ENCODE results near the gene FBXL19. TPM values are rescaled to one million over a fixed set of nuclear protein-coding genes. Genes with fewer than 3 reads are reported as not detected.

The FBXL19 gene
- total and polyA plus RNA-seq, 2 of the 13 experiments (the other 11 are each of a cell fraction or from before 2014, with no cell fraction given), result 6.0 to 13.7 TPM

DNA sequence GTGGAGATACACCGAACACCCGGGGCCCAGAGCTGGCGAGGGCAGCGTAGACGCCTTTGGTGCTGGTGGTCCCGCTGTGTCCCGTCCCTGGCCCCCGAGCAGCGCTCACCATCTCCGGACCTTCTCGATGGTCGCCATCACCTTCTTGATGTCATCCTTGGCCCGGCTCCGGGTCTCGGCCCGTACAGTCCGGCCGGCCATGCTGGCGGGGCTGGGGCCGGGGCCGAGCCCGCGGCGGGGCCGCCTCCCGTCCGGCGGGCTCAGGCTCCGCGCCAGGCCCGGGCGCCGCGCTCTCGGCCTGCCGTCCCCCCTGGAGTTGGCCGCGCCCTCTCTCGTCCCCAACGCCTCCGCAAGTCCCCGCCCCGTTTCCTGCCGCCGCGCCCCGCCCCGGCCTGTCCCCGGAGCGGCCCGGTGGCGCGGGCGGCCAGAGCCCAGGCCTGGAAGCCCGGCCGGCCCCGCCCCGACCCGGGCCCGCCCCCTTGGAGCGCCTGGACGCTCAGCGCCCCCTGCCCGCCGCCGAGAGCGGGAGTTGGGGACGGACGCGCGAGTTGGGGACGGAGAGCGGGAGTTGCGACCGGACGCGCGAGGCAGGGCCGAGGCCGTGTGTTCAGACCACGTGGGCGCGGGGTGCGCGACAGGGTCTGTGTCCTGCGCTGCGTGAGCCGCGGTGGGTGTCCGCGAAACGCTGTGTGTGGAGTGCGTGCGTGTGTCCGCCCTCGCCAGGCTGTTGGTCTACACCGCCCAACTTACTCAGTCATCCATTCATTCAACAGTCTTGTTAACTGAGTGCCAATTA, 29.4 kb upstream of the FBXL19 start, which contains the start of gene BCL7C (continued):
- TF ChIP-seq, protein P1, sequence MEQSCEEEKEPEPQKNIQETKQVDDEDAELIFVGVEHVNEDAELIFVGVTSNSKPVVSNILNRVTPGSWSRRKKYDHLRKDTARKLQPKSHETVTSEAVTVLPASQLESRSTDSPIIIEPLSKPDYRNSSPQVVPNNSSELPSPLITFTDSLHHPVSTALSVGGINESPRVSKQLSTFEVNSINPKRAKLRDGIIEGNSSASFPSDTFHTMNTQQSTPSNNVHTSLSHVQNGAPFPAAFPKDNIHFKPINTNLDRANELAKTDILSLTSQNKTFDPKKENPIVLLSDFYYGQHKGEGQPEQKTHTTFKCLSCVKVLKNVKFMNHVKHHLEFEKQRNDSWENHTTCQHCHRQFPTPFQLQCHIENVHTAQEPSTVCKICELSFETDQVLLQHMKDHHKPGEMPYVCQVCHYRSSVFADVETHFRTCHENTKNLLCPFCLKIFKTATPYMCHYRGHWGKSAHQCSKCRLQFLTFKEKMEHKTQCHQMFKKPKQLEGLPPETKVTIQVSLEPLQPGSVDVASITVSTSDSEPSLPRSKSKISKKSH (CRISPR knock-in tag; IDR thresholded peaks at IDR 0.05; ENCODE audit: borderline replicate concordance), result peak; percentile 93; the same call in 1 of the 2 replicates
- TF ChIP-seq ZBTB3 (CRISPR knock-in tag; IDR thresholded peaks at IDR 0.05; ENCODE audit: borderline replicate concordance, low read depth) (peak; percentile 82; the same call in 1 of the 2 replicates), KAT8 (CRISPR knock-in tag; IDR thresholded peaks at IDR 0.05) (peak; percentile 68), SRSF4 (IDR thresholded peaks at IDR 0.05; ENCODE audit: low read depth, low read length, poor library complexity, severe bottlenecking) (no peak), ZNF468 (CRISPR knock-in tag; IDR thresholded peaks at IDR 0.05) (peak; percentile 99), ELF1 (CRISPR knock-in tag; IDR thresholded peaks at IDR 0.05) (no peak; the same call in 1 of the 2 replicates), JUNB (CRISPR knock-in tag; IDR thresholded peaks at IDR 0.05; ENCODE audit: borderline replicate concordance) (no peak), THRA (CRISPR knock-in tag; IDR thresholded peaks at IDR 0.05; ENCODE audit: borderline replicate concordance) (peak; percentile 69; the same call in 1 of the 2 replicates), NFRKB (IDR thresholded peaks at IDR 0.05) (no peak), TFAP4 (IDR thresholded peaks at IDR 0.05; ENCODE audit: borderline replicate concordance, low read depth) (peak; percentile 16; the same call in 1 of the 2 replicates), ZNF263 (CRISPR knock-in tag; IDR thresholded peaks at IDR 0.05) (peak; percentile 68; the same call in 1 of the 2 replicates), ATAD3A (CRISPR knock-in tag; IDR thresholded peaks at IDR 0.05) (no peak), FOXK1 (CRISPR knock-in tag; IDR thresholded peaks at IDR 0.05; ENCODE audit: borderline replicate concordance, low read depth) (peak; percentile 55; the same call in 1 of the 2 replicates), ZNF260 (CRISPR knock-in tag; IDR thresholded peaks at IDR 0.05; ENCODE audit: borderline replicate concordance, low read depth) (no peak), SOX5 (CRISPR knock-in tag; IDR thresholded peaks at IDR 0.05; ENCODE audit: borderline replicate concordance) (peak; percentile 44), GATA4 (IDR thresholded peaks at IDR 0.05; ENCODE audit: borderline replicate concordance, low read depth) (0 out of 2 replicates have a peak, but pooled peaks have one; percentile 21), TP53 (CRISPR knock-in tag; conservative IDR thresholded peaks at IDR 0.05) (no peak), HMG20A (CRISPR knock-in tag; IDR thresholded peaks at IDR 0.05; ENCODE audit: borderline replicate concordance) (0 out of 2 replicates have a peak, but pooled peaks have one; percentile 40), ZKSCAN5 (CRISPR knock-in tag; IDR thresholded peaks at IDR 0.05) (peak; percentile 77), ZFAT (CRISPR knock-in tag; conservative IDR thresholded peaks at IDR 0.05) (0 out of 2 replicates have a peak, but pooled peaks have one; percentile 74), ZNF234 (CRISPR knock-in tag; conservative IDR thresholded peaks at IDR 0.05) (no peak), SETDB1 (CRISPR knock-in tag; IDR thresholded peaks at IDR 0.05; ENCODE audit: borderline replicate concordance) (no peak)
- TF ChIP-seq, protein P2, sequence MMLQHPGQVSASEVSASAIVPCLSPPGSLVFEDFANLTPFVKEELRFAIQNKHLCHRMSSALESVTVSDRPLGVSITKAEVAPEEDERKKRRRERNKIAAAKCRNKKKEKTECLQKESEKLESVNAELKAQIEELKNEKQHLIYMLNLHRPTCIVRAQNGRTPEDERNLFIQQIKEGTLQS (CRISPR knock-in tag; IDR thresholded peaks at IDR 0.05), result peak; percentile 38; the same call in 1 of the 2 replicates

Data from HepG2 (cell line).